ENCODE data around the gene LDB2.
"Not testable (repeated sequence)": the region's sequence is repeated elsewhere in the genome, so short reads cannot be mapped to it uniquely, and the experiment has no call there.

Gene LDB2

DNA sequence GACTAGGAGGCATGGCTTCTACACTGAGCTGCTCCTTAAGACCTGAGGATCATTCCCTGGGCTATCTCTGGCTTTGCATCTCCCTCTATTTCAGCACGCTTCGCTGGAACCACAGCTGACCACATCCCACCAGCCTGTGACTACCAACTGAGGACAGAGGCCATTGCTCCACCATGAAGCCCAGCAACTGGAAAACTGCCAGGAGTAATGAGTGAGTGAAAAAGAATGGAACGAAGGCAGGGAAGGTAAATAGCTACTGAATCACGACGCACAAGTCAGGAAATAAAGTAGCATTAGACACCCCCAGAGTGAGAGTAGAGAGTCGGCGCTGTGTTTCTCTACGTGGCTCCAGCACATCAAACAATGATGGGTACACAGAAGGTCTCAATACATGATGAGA lies 314.7 kb downstream of the LDB2 start:
- DNase-seq = no peak

DNA sequence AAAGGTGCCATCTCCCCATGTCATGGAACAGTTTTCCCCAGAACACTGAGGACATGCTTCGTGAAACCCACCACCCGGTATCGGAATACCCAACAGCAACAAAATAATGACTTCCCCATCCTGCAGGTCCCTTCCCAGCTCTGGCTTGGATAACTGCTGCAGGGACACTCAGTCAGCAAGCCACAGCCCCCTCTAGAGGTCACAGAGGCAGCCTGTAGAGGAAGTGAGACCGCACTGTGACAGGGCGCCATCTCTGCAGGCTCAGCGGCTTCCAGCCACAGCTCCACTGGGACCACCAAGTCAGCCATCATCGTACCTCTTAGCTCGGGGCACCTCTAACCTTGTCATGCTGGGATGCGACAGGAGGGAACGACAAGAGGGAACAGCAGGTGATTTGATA lies 315.9 kb downstream of the LDB2 start:
- DNase-seq = no peak

DNA sequence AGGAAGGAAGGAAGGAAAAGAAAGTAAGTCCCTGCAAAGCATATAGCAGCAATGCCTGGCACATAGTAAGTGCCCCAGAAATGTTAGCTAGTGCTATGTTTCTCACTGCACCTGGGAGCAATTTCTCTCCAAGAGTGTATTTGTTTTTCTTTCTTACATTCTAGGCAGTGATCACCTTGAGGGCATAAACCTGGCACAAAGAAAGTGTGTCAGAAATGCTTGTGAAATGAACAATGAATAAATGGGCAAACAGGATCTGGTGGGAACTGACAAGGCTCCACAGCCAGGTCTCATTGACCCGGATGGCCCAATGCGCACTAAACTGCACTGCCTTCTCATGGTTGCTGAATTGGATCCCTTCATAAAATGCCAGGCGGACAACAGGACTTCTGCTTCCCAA lies 316.4 kb downstream of the LDB2 start:
- DNase-seq = no peak

DNA sequence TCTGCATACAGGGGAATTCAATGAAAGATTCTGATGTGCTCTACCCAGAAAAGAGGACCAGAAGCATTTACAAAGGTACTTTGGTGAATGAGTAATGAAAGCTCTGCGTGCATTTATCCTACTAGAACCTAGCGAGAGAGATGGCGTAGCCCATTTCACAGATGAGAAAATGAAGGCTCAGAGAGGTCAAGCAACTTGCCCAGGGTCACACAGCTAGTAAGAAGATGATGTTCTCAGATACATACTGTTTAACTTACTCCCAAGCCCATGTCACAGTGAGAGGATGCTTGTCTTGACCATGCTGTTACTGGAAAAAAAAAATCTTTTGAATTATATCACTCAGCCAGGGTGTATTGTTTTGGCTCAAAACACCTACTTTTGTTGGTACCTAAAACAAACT lies 317.3 kb downstream of the LDB2 start:
- DNase-seq = no peak

DNA sequence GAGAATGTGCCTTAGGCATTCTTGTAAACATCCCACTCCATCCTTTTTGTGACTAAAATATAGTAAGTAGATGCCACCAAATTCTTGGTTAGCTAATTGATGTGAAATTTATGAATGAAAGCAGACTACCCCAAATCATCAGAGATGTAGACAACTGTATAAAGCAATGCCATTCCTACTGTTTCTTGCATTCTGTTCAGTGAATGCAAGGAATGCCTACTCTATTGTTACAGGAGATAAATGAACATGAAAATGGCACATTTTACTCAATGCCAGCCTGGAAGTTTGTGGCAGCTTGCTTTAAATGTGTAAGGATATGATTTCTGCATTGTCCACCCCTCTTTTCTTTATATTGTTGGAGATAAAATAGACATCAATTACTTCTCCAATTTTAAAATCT lies 317.9 kb downstream of the LDB2 start:
- DNase-seq = no peak

DNA sequence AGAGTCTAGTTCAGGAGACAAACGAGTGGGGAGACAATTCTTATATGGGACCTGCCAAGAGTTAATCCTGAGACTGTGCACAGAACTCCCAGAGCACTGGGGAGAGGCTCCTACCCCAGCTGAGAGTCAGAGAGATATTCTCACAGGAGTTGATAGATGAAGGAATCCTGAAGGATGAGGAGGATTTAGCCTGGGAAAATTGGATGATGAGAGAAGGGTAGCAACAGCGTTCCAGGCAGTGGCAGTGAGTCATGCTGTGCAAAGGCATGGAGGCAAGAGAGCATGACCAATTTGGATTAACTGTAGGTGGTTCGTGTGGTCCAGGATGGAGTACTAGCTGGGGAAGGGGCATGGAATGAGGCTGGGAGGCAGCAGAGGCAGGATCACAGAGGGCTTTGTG lies 318.6 kb downstream of the LDB2 start:
- DNase-seq = no peak

DNA sequence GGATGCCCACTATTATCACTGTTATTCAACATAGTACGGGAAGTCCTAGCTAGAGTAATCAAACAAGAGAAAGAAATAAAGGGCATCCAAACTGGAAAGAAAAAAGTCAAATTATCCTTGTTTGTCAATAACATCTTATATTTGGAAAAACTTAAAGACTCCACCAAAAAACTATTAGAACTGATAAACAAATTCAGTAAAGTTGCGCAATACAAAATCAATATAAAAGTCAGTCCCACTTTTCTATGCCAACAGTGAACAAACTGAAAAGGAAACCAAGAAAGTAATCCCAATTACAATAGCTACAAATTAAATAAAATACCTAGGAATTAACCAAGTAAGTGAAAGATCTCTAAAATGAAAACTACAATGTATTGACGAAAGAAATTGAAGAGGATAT lies 321.3 kb downstream of the LDB2 start:
- no peak for DNase-seq

DNA sequence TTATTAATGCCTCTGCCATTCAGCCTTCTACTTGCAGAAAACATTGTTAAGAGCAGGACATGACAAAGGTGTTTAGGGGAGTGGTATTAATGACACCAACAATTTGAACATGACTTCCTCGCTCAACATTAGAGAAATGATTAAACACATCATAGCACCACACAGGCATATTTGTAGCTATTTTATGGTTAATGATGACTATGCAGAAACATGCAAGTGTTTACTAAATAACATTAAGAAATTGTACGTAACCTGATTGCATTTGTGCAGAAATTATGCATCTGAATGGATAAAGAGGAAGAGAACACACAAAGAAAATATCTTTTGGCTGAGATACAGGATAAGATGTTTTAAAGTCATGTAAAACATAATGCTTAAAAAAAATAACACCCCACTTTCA lies 323.5 kb downstream of the LDB2 start:
- DNase-seq = no peak

DNA sequence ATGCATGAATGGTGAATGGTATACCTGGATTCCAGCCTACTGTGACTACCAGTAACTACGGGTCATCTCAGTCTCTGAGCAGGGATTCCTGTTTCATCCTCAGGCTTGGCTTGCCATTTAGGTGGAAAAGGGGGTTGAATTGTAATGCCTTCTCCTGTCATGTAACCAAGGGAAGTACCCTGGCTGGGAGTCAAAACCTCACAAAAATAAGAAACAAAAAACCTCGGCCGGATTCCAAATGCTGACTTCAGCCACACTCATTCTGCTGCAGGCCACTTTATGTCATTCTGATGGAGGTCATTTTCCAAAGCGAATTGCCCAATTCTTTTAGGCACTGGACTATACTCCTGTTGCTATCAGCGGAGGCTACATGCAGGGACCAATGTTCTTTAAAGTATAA lies 324.7 kb downstream of the LDB2 start:
- no peak for DNase-seq

DNA sequence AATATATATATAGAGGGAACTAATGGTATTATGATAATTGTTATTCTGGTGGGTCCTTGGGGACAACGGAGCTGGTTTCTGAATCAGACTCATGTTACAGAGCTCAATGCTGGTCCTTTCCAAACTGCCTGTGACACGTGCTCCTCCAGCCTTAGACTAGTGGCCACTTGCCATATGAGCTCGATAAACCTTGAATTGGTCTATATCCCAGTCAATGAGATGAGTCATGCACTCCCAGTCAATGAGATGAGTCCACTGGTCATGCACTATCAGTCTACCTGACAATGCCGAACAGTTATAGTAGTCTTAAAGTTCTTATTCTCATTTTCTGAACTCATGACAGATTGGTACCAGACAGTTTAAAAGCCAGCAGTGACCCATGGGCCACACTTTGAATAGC lies 325.2 kb downstream of the LDB2 start:
- no peak for DNase-seq

DNA sequence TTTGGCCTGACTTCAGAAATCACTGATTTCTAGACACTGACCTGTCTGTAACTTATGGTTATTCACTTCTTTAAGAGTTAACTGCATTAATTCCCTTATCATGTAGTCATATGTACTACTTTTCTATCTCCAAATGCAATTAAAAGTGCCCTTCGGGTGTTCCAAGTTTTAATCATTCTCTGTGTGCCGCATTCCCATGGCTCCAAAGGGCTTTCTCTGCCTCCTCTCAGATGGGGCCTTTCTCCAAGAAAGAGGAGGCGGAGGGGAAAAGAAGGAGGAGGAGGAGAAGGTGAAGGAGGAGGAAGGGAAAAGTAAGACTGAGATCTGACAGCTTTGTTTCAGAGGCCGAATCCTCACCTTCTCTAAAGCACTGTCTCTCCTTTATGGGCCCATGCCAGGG lies 325.8 kb downstream of the LDB2 start:
- DNase-seq = no peak

DNA sequence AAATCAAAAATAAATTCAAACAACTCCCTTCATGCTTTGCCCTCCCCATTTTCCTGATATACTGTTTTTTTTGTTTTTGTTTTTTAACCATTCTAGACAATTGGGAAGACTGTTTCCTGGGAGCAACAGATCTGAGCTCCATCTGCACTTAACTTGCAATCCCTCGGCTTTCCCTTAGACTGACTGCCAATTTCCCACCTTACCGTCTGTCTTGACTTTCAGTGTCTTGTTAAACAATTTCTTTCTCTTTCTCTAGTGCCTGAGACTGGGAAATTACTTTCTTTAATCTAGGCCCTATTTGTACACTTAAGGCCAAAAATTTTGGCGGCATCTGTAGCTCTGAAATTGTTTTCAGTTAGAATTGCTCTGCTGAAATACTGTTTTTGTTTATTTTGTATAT lies 326.3 kb downstream of the LDB2 start:
- DNase-seq = no peak

DNA sequence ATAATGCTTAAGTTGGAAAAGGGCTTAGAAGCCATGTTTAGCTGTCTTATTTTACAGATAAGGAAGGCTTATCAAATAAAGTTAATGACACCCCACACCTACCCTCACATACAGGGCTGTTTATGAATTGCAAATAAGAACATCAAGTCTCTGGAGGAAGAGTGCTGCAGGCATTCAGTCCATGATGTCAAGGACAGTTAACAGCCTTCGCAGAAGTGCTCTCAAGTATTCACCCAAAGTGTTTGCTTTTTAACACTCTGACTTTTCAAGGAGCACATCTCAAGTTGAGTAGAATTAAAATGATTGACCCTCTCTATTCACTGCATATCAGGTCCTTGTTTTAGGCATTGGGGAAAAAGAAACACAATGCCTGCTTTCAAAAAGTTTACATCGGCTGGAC lies 328.7 kb downstream of the LDB2 start:
- no peak for DNase-seq

DNA sequence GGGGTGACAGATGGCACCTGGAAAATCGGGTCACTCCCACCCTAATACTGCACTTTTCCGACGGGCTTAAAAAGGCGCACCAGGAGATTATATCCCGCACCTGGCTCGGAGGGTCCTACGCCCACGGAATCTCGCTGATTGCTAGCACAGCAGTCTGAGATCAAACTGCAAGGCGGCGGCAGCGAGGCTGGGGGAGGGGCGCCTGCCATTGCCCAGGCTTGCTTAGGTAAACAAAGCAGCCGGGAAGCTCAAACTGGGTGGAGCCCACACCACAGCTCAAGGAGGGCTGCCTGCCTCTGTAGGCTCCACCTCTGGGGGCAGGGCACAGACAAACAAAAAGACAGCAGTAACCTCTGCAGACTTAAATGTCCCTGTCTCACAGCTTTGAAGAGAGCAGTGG lies 341.1 kb downstream of the LDB2 start:
- not testable (repeated sequence) for DNase-seq

DNA sequence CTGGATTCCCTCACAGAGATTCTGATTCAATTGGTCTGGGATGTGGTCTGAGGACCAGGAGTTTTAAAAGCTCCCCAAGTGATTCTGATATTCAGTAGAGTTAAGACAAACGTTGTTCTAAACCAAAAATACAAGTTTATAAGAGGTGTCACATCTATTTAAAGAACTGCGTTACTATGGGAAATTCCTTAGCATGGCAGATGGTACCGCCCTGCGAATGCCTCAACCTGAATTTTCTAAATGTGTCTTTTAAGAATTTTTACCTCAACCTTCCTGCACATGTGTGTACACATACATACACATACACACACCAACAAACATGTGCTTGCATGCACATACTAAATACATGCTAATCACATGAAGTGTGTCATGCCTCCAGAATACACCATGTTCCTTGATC lies 343.3 kb downstream of the LDB2 start:
- no peak for DNase-seq

DNA sequence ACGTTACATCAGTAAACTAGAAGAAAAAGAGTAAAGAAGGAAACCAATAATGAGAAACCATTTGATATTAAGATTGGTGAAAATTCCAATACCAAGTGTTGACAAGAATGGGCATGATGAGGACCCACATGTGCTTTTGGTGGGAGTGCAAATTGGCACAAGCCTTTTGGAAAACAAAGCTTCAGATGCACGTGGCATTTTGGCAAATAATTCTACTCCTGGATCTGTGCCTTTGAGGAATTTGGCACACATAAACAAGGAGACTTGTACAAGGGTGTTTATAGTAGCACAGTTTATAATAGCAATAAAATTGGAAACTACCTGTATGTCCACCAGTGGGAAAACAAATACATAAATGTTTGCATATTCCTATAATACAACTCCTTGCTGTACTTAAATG lies 347.9 kb downstream of the LDB2 start:
- DNase-seq = no peak

DNA sequence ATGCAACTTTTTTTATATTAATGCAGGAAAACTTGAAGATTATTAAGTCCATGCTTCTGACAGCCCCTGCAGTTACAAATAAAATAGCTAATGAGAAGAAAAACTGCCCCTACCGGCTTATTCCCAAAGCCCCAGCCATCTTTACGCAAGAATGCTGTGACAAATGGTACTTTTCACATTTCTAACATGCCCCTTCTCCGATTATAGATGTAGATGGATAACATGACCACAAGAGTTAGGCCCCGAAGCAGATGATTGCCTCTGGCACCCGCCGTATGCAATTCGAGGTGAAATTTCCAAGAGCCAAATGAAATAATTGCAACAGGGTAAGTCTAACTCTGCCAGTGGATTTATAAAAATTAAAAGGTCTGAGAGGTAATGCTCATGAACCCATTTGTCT lies 352.8 kb downstream of the LDB2 start:
- DNase-seq = no peak

DNA sequence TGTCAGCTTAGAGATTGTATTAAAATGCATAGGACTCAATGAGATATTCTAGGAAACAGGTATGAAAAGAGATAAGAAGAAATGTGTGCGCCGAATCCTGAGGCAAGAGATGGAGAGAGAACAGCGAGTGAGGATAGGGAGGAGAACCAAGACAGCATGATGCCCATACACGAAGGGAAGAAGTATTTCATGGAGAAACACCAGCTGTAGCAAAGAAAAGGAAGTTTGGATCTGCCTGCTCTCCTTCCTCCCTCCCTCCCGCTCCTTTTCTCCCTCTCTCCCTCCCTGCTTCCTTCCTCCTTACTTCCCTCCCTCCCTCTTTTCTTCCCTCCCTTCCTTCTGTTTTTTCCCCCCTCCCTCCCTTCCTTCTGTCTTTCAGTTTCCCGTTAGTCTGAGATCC lies 353.6 kb downstream of the LDB2 start:
- no peak for DNase-seq

DNA sequence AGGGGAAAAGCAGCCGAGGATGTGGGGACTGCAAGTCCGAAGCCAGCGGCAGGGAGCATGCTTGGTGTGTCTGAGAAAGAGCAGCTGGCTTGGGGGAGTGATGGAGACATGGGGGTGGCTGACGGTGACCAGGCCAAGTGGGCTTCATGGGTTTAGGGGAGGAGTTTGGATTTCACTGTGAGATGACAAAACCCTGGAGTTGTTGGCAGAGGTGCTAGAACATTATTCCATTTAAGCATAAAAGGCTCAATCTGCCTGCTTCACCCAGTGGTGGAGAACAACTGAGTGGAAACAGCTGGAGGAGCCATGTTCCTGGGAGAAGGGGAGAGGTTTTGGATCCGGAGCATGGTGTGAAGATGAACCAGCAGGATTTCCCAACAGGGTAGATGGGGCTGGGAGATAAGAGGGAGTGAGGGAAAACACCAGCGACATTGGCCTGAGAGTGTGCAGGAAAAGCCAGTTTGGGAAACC lies 354.2 kb downstream of the LDB2 start:
- DNase-seq = no peak

DNA sequence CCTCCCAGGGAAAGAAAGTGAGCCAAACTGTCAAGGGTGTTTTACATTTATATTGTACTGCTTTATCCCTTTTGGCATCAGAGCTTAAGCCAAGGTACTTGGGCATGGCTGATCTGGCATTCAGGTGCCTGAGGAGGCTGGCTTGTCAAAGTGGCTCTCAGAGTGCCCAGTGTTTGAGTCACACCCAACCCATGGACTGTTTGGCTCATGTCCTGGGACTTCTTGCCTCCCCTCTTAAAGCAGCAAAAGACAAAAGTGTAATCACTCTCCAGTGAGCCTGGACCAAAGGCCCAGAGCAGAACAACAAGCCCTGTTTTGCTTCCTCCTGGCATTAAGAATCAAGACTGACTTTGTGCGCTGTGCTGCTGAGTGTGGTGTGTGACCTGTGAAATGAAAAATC lies 360.5 kb downstream of the LDB2 start:
- no peak for DNase-seq

DNA sequence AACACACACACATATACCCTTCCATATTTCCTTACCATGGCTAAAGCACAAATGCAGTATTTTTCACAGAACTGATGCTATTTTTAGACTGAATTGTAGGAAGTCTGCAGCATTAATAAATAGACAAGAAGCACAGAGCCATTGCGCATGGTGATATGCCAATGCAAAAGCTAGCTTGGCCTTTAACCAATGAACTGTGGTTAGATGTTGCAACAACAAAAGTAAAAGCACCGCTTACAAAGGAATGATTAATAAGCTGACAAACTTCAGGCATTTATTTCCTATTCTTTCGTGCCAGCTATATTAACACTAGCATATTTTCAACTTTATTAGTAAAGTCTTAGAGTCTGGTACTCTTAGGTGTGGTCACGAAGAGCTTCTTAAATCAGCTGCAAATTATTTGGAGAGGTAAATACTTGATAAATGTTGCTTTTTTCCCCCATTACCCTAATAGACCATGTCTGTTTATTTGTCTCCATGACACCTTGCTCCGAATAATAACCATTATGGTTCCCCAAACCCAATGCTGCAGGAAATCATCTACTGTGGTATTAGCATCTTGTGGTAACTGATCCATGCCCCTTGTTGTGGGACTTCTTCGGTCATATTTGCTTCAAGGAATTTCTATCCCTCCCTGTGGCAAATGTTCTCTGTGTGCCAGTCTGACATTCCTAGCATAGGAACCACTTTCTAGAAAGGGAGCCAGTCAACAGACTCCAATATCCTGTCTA lies 366.0 kb downstream of the LDB2 start:
- DNase-seq = no peak

DNA sequence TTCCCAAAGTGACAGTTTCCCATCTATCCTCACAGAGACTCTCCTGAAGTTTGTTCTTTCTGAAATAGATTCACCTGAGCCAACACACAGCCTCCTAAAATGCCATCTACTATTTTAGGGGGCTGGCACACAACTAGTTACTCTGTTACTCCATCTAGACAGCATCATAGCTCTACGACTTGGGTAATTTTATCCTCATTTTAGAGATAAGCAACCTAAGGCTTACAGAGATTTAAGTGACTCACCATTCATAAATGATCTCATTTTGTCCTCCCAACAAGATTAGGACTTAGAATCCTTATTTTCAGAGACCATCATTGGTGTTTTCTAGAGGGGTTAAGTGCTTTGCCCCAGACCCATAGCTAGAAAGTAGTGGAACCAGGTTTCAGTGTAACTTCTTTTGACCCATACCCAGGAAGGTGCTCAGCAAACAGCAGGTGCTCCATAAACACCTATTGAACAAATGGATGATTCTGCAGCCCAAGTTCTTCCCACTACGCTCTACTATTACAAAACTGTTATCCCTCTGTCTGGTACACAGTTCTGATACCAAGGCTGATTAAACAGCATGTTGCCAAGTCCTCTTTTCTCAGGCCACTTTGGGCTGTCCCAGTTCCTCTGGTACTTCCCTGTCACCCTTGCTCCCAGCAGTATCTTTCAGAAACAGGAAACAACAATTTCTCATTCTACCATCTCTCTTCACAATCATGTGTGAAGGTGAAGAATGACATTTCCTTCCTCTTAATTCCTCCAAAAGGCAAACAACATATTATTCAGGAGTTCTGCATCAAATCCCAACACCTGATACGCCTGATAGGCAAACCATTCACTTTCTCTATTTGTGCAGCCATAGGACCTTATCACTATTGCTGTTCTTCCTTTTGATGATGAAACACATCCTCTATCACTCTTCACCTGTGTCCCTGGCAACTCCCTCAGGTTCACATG lies 367.5 kb downstream of the LDB2 start:
- DNase-seq = no peak

DNA sequence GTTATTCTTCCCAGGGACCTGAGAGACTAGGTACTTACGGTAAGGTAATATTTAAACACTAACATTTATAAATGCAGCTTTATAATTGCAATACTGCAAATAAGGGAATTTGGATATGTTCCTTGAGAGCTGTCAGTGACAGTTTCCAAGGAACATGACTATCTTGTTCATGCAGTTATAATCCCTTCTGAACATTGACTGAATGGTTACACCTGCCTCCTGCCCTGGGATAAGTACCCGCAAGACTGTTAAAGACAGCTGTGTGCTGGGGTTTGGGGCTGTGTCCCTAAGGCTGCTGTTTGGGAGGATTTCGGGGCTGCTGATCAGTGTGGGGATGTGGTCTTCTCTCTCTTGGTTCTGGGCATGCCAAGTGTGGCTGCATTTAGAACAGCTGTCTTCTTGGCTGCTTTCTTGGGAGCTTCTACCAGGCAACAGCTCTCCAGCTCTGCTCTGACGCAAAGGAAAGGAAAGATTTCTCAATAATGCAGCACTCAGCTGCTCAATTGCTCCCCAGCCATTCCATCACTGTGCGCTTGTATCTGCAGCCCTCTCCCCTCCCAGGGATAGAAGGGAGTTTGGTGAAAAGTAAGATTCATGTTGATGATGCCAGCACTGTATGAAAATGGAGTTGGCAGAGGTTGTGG lies 373.4 kb downstream of the LDB2 start:
- DNase-seq = no peak

DNA sequence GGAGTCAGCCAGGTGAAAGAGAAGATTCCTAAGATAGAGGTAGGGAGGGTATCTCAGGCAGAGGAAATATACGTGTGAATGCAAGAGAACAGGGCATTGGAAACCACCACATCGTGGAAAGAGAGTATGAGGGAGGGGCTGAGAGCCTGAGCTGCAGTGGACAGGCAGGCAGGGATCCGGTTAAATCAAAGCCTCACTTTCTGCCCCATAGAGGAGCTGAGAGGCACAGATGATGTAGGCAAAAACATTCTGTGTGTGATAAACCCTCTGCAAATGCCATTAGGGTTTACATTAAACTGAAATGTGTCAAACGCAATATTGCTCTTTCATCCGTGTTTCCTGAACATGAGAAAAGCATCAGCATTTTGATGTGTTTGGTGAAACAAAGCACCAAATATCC lies 374.0 kb downstream of the LDB2 start:
- DNase-seq = no peak
